Measurements from ENCODE around the gene BEST1. TPM values are rescaled to one million over a fixed set of nuclear protein-coding genes. Genes with fewer than 3 reads are reported as not detected.

Gene BEST1
- total RNA-seq, 1 experiment from 2014 or later, result 0.17 TPM

DNA sequence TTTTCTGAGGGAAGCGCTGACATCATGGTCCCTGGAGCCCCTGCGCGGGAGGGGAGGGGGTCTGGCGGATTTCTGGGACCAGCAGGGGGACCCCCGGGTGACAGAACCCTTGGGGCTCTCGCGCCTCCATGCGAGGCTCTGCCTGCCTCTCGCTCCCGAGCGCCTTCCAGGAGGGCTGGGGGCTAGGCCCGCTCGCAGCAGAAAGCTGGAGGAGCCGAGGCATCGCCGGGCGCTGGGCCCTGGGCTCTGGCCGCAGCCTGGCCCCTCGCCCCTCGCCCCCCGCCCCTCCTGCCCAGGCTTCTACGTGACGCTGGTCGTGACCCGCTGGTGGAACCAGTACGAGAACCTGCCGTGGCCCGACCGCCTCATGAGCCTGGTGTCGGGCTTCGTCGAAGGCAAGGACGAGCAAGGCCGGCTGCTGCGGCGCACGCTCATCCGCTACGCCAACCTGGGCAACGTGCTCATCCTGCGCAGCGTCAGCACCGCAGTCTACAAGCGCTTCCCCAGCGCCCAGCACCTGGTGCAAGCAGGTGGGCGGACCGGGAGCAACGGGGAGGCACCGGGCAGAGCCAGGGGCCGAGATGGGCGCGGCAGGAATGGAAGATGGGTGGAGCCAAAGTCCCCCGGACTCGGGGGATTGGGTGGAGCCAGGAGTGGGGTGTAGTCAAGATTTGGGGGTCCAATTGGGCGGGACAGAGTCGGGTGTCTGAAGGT is 5.4 kb downstream of the BEST1 start (continued):
- TF ChIP-seq, protein P1, sequence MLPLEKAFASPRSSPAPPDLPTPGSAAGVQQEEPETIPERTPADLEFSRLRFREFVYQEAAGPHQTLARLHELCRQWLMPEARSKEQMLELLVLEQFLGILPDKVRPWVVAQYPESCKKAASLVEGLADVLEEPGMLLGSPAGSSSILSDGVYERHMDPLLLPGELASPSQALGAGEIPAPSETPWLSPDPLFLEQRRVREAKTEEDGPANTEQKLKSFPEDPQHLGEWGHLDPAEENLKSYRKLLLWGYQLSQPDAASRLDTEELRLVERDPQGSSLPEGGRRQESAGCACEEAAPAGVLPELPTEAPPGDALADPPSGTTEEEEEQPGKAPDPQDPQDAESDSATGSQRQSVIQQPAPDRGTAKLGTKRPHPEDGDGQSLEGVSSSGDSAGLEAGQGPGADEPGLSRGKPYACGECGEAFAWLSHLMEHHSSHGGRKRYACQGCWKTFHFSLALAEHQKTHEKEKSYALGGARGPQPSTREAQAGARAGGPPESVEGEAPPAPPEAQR (CRISPR knock-in tag; IDR thresholded peaks at IDR 0.05), result no peak
- TF ChIP-seq FOXP1 (CRISPR knock-in tag; IDR thresholded peaks at IDR 0.05; ENCODE audit: borderline replicate concordance), result peak; percentile 98
- no peak for TF ChIP-seq GRHL2 (CRISPR knock-in tag; IDR thresholded peaks at IDR 0.05; ENCODE audit: insufficient replicate concordance, severe bottlenecking)
- TF ChIP-seq ZNF423 (CRISPR knock-in tag; IDR thresholded peaks at IDR 0.05), result peak; percentile 74
- peak; percentile 74; the same call in 1 of the 2 replicates for TF ChIP-seq SMAD4 (CRISPR knock-in tag; IDR thresholded peaks at IDR 0.05)
- TF ChIP-seq HMGXB4 (CRISPR knock-in tag; IDR thresholded peaks at IDR 0.05), result peak; percentile 67
- TF ChIP-seq, protein P2, sequence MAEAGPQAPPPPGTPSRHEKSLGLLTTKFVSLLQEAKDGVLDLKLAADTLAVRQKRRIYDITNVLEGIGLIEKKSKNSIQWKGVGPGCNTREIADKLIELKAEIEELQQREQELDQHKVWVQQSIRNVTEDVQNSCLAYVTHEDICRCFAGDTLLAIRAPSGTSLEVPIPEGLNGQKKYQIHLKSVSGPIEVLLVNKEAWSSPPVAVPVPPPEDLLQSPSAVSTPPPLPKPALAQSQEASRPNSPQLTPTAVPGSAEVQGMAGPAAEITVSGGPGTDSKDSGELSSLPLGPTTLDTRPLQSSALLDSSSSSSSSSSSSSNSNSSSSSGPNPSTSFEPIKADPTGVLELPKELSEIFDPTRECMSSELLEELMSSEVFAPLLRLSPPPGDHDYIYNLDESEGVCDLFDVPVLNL (CRISPR knock-in tag; IDR thresholded peaks at IDR 0.05; ENCODE audit: borderline replicate concordance, low read depth), result 0 out of 2 replicates have a peak, but pooled peaks have one; percentile 67
- no peak for TF ChIP-seq EMX1 (CRISPR knock-in tag; IDR thresholded peaks at IDR 0.05)
- TF ChIP-seq, protein P3, sequence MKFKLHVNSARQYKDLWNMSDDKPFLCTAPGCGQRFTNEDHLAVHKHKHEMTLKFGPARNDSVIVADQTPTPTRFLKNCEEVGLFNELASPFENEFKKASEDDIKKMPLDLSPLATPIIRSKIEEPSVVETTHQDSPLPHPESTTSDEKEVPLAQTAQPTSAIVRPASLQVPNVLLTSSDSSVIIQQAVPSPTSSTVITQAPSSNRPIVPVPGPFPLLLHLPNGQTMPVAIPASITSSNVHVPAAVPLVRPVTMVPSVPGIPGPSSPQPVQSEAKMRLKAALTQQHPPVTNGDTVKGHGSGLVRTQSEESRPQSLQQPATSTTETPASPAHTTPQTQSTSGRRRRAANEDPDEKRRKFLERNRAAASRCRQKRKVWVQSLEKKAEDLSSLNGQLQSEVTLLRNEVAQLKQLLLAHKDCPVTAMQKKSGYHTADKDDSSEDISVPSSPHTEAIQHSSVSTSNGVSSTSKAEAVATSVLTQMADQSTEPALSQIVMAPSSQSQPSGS (CRISPR knock-in tag; IDR thresholded peaks at IDR 0.05; ENCODE audit: borderline replicate concordance, low read depth), result peak; percentile 74; the same call in 1 of the 2 replicates
- TF ChIP-seq CREM (CRISPR knock-in tag; IDR thresholded peaks at IDR 0.05), result peak; percentile 50; the same call in 1 of the 2 replicates
- TF ChIP-seq ZNF138 (CRISPR knock-in tag; conservative IDR thresholded peaks at IDR 0.05), result no peak
- peak; percentile 89 for TF ChIP-seq ZBTB43 (CRISPR knock-in tag; IDR thresholded peaks at IDR 0.05)
- TF ChIP-seq GTF2I (CRISPR knock-in tag; conservative IDR thresholded peaks at IDR 0.05), result no peak
- TF ChIP-seq SP1 (CRISPR knock-in tag; conservative IDR thresholded peaks at IDR 0.05), result peak; percentile 93
- no peak for TF ChIP-seq ELF4 (CRISPR knock-in tag; IDR thresholded peaks at IDR 0.05; ENCODE audit: low read depth)
- TF ChIP-seq, protein P4, sequence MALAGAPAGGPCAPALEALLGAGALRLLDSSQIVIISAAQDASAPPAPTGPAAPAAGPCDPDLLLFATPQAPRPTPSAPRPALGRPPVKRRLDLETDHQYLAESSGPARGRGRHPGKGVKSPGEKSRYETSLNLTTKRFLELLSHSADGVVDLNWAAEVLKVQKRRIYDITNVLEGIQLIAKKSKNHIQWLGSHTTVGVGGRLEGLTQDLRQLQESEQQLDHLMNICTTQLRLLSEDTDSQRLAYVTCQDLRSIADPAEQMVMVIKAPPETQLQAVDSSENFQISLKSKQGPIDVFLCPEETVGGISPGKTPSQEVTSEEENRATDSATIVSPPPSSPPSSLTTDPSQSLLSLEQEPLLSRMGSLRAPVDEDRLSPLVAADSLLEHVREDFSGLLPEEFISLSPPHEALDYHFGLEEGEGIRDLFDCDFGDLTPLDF (CRISPR knock-in tag; IDR thresholded peaks at IDR 0.05), result peak; percentile 83; the same call in 1 of the 2 replicates
- TF ChIP-seq AFF4 (CRISPR knock-in tag; IDR thresholded peaks at IDR 0.05; ENCODE audit: borderline replicate concordance), result no peak
- TF ChIP-seq ZNF263 (CRISPR knock-in tag; IDR thresholded peaks at IDR 0.05; ENCODE audit: low read depth), result no peak
- peak; percentile 49; the same call in 1 of the 2 replicates for TF ChIP-seq USF2 (CRISPR knock-in tag; IDR thresholded peaks at IDR 0.05)
- TF ChIP-seq NFATC4 (CRISPR knock-in tag; IDR thresholded peaks at IDR 0.05), result no peak

All from WTC11 (cell line).